Mucosa of stomach (tissue), 1 donor: Measurements from ENCODE around the gene VWA5B2.

Experiments
- H3K27me3 ChIP-seq: one replicate; pipeline ENCODE4 v1.7.0; 2013; ENCODE audit warnings: mild to moderate bottlenecking, low read length; ENCODE audit not compliant: control insufficient read depth, insufficient read depth
- H3K36me3 ChIP-seq: one replicate; pipeline ENCODE4 v1.7.0; 2013; ENCODE audit warnings: low read length; ENCODE audit not compliant: control insufficient read depth, insufficient read depth
- H3K4me1 ChIP-seq: one replicate; pipeline ENCODE4 v1.7.0; 2013; ENCODE audit warnings: mild to moderate bottlenecking, low read length; ENCODE audit not compliant: control insufficient read depth, insufficient read depth
- H3K4me3 ChIP-seq: one replicate; pipeline ENCODE4 v1.7.0; 2013; ENCODE audit warnings: low read length
- H3K9ac ChIP-seq: one replicate; pipeline ENCODE4 v1.7.0; 2013; ENCODE audit warnings: mild to moderate bottlenecking, low read length, moderate library complexity
- H3K9me3 ChIP-seq: one replicate; pipeline ENCODE4 v1.7.0; 2013; ENCODE audit warnings: mild to moderate bottlenecking, low read length, moderate library complexity; ENCODE audit not compliant: control insufficient read depth
- donor health status: Pancreatic carcinoma.

Gene VWA5B2

DNA sequence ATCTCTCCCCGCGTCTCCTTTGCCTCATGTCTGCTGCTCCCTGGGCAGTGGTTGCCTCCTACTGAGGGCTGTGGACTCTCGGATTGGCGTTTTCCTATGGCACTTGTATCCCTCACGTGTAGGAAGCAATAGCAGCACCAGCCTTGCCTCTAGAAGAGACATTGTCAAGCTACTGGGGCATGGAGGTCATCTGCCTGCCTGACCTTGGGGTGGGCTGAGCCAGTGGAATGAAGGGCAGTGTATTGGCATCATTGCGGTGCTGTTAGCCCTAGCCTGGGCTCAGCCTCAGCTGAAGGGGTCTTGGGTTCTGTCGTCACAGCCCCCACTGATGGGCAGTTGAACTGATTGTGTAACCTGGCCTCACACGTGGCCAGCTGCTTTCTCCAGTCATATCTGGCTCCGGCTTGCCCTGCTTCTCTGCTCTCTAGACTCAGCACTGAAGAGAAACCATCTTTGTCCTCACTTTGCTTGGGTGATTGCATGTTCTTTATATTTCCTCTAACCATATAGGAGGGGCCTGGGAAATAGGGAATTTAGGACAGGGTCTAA, 35.3 kb upstream of the VWA5B2 start:
- Histone ChIP-seq H3K4me3 (no peak overlapping the region), H3K27me3 (no peaks in the 10 kb centered on the region), H3K9me3 (no peaks in the 10 kb centered on the region), H3K4me1 (no peaks in the 10 kb centered on the region), H3K9ac (no peak overlapping the region), H3K36me3 (peaks cover 19% of the 10 kb centered on the region)

- H3K9me3 ChIP-seq: no peaks in the 10 kb centered on the region
- H3K9ac ChIP-seq: no peak overlapping the region
- H3K4me3 ChIP-seq: no peak overlapping the region
- H3K27me3 ChIP-seq: no peaks in the 10 kb centered on the region
- H3K4me1 ChIP-seq: no peaks in the 10 kb centered on the region
- peaks cover 12% of the 10 kb centered on the region for H3K36me3 ChIP-seq
Observed at GRCh38 chr3:184196536-184196935, 32.8 kb upstream of the VWA5B2 start.

DNA sequence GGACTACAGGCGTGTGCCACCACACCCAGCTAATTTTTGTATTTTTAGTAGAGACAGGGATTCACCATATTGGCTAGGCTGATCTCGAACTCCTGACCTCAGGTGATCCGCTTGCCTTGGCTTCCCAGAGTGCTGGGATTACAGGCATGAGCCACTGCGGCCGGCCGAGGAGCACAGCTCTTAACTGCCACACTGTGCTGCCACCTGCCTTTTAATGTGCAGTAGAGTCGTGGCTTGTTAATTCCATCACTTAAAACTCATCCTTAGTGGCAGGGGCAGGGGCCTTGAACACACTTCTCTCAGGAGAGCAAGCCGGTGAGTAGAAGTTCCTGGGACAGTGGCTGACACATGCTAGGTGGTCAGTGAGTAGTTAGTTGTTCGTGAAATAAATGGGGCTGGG, 30.9 kb upstream of the VWA5B2 start:
- H3K4me3 ChIP-seq: no peak overlapping the region
- no peaks in the 10 kb centered on the region for H3K4me1 ChIP-seq
- peaks cover 4% of the 10 kb centered on the region for H3K36me3 ChIP-seq
- no peaks in the 10 kb centered on the region for H3K27me3 ChIP-seq
- H3K9ac ChIP-seq: no peak overlapping the region
- no peaks in the 10 kb centered on the region for H3K9me3 ChIP-seq

GRCh38 chr3:184200825-184201224, 28.6 kb upstream of the VWA5B2 start:
- H3K4me3 ChIP-seq: no peak overlapping the region
- H3K9ac ChIP-seq: no peak overlapping the region
- no peaks in the 10 kb centered on the region for H3K9me3 ChIP-seq
- peaks cover 1% of the 10 kb centered on the region for H3K27me3 ChIP-seq
- H3K36me3 ChIP-seq: no peaks in the 10 kb centered on the region
- no peaks in the 10 kb centered on the region for H3K4me1 ChIP-seq

GRCh38 chr3:184203526-184203925, 25.9 kb upstream of the VWA5B2 start:
- no peaks in the 10 kb centered on the region for H3K4me1 ChIP-seq
- H3K4me3 ChIP-seq: no peak overlapping the region
- no peaks in the 10 kb centered on the region for H3K9me3 ChIP-seq
- H3K27me3 ChIP-seq: peaks cover 7% of the 10 kb centered on the region
- H3K36me3 ChIP-seq: no peaks in the 10 kb centered on the region
- H3K9ac ChIP-seq: no peak overlapping the region

DNA sequence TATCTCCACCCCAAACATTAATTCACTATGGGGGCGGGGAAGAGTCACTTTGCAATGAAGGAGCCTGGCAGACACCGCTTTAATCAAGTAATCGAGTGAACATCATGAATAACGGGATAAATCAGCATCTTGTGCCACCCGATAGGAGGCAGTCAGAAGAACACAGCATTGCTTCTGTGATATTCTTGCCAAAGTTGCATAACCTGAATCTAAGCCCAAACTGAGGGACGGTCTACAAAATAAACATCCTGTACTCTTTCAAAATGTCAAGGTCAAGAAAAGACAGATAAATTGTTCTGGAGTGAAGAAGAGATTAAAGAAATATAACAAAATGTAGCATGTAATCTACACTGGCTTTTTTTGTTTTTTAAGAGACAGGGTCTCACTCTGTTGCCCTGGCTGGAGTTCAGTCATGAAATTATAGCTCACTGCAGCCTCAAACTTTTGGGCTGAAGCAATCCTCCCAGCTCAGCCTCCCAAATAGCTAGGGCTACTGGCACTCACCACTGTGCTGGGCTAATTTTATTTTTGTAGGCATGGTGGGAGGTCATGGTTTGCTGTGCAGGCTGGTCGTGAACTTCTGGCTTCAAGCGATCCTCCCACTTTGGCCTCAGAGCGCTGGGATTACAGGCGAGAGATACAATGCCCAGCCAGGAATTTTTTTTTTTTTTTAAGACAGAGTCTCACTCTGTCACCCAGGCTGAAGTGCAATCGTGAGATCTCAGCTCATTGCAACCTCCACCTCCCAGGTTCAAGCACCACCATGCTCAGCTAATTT, 20.1 kb upstream of the VWA5B2 start:
- Histone ChIP-seq H3K27me3 (peaks cover 7% of the 10 kb centered on the region), H3K4me3 (no peak overlapping the region), H3K9me3 (no peaks in the 10 kb centered on the region), H3K9ac (no peak overlapping the region), H3K4me1 (no peaks in the 10 kb centered on the region), H3K36me3 (no peaks in the 10 kb centered on the region)

- H3K9ac ChIP-seq: no peak overlapping the region
- no peaks in the 10 kb centered on the region for H3K36me3 ChIP-seq
- H3K4me1 ChIP-seq: no peaks in the 10 kb centered on the region
- peaks cover under 1% of the 10 kb centered on the region for H3K27me3 ChIP-seq
- no peaks in the 10 kb centered on the region for H3K9me3 ChIP-seq
- H3K4me3 ChIP-seq: no peak overlapping the region
Observed at GRCh38 chr3:184211297-184211696, 18.1 kb upstream of the VWA5B2 start.

GRCh38 chr3:184211718-184212117, 17.7 kb upstream of the VWA5B2 start:
- H3K4me1 ChIP-seq: no peaks in the 10 kb centered on the region
- H3K27me3 ChIP-seq: no peaks in the 10 kb centered on the region
- H3K9me3 ChIP-seq: no peaks in the 10 kb centered on the region
- H3K4me3 ChIP-seq: no peak overlapping the region
- H3K36me3 ChIP-seq: no peaks in the 10 kb centered on the region
- no peak overlapping the region for H3K9ac ChIP-seq

DNA sequence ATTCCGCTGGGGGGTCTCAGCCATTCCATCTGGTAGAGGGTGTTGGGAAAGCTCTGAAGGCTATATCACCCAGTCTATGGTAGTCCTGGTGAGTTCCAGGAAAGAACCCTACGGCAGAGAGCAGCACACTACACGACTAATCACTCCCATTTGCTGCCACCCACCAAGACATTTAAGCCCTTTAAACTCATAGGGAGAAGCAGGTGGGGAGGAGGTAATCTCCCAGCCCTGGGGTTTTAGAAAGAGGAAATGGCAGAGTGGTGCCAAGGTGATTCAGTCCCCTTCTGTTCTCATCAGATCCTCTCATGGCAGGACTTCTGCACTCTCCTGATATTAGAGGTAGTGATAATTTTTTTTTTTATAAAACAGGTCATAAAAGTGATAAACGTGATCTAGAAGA, 10.6 kb upstream of the VWA5B2 start:
- H3K4me3 ChIP-seq: no peak overlapping the region
- H3K9me3 ChIP-seq: no peaks in the 10 kb centered on the region
- H3K9ac ChIP-seq: no peak overlapping the region
- no peaks in the 10 kb centered on the region for H3K4me1 ChIP-seq
- no peaks in the 10 kb centered on the region for H3K27me3 ChIP-seq
- no peaks in the 10 kb centered on the region for H3K36me3 ChIP-seq

GRCh38 chr3:184222521-184222920, 6.9 kb upstream of the VWA5B2 start:
- Histone ChIP-seq H3K9me3 (no peaks in the 10 kb centered on the region), H3K36me3 (no peaks in the 10 kb centered on the region), H3K9ac (no peak overlapping the region), H3K4me3 (no peak overlapping the region), H3K4me1 (no peaks in the 10 kb centered on the region), H3K27me3 (peaks cover 8% of the 10 kb centered on the region)

DNA sequence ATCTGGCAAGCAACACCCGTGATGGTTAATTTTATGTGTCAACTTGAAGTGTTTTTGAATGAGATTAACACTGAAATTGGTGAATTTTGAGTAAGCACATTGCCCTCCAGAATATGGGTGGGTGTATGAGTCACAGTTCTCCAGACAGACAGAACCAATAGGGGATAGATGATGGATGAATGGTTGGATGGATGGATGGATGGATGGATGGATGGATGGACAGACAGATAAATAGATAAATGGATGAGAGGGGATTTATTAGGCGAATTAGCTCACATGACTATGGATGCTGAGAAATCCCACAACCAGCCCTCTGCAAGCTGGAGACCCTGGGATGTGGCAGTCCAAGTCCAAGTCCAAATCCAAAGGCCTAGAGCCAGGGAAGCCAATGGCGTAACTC, 5.4 kb upstream of the VWA5B2 start:
- Histone ChIP-seq H3K36me3 (no peaks in the 10 kb centered on the region), H3K4me3 (no peak overlapping the region), H3K9ac (no peak overlapping the region), H3K27me3 (peaks cover 22% of the 10 kb centered on the region), H3K9me3 (no peaks in the 10 kb centered on the region), H3K4me1 (no peaks in the 10 kb centered on the region)

DNA sequence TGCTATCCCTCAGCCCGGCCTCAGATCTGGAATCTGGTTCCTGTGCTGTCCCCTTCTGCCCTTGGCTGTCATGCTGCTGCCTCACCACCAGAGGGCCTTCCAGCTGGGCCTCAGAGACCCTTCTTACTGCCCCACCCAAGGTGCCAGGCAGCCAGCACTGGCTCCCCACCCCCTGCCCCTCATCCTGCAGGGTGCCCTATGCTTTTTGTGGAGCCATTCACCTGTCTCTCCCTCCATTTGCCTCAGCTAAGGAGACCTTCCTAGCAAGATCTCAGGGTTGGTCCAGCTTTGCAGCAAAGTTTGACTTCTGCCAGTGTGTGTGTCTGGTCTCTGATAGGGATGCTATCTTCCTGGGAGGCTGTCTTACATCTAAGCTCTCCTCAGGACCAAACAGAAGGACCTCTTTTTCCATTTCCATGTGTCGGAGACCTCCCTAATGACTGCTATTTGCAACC, 1.9 kb upstream of the VWA5B2 start:
- Histone ChIP-seq H3K4me1 (peaks cover 9% of the 10 kb centered on the region), H3K9ac (no peak overlapping the region), H3K4me3 (no peak overlapping the region), H3K36me3 (no peaks in the 10 kb centered on the region), H3K9me3 (no peaks in the 10 kb centered on the region), H3K27me3 (peaks cover 57% of the 10 kb centered on the region)
